ENCODE data around the gene EIF3M. TPM values are rescaled to one million over a fixed set of nuclear protein-coding genes. Genes with fewer than 3 reads are reported as not detected.

Gene EIF3M
- total RNA-seq, 4 donors from 2014 or later, result 207 to 584 (median 432) TPM

- intact Hi-C loops (cut with DNase I), result no loop called here
- H3K4me3 ChIP-seq, result no peak overlapping the region
- no peaks in the 10 kb centered on the region for H3K4me1 ChIP-seq
- H3K27me3 ChIP-seq, result peaks cover 0 to 6% (median 0%) of the 10 kb centered on the region in 4 donors
- no peaks in the 10 kb centered on the region for H3K9me3 ChIP-seq
- H3K27ac ChIP-seq, result no peak overlapping the region
- H3K36me3 ChIP-seq, result no peaks in the 10 kb centered on the region
- 85 to 92% methylated on average over 7 of the region's 7 CpGs for WGBS, 2 donors
- no peak for DNase-seq
- TF ChIP-seq CTCF (IDR thresholded peaks at IDR 0.05) (no peak), POLR2A (IDR thresholded peaks at IDR 0.05) (no peak)
These were observed 27.7 kb upstream of the EIF3M start for GRCh38 chr11:32555895-32556294.

GRCh38 chr11:32561835-32562234 is 21.8 kb upstream of the EIF3M start:
- Histone ChIP-seq H3K4me3 (no peak overlapping the region), H3K9me3 (no peaks in the 10 kb centered on the region), H3K27ac (no peak overlapping the region), H3K27me3 (no peaks in the 10 kb centered on the region), H3K36me3 (no peaks in the 10 kb centered on the region), H3K4me1 (no peaks in the 10 kb centered on the region)
- WGBS, 2 donors, result 86 to 87% methylated on average over 11 of the region's 11 CpGs
- TF ChIP-seq POLR2A (IDR thresholded peaks at IDR 0.05) (no peak), CTCF (IDR thresholded peaks at IDR 0.05) (no peak)
- no peak for DNase-seq
- intact Hi-C loops (cut with DNase I), result no loop called here

DNA sequence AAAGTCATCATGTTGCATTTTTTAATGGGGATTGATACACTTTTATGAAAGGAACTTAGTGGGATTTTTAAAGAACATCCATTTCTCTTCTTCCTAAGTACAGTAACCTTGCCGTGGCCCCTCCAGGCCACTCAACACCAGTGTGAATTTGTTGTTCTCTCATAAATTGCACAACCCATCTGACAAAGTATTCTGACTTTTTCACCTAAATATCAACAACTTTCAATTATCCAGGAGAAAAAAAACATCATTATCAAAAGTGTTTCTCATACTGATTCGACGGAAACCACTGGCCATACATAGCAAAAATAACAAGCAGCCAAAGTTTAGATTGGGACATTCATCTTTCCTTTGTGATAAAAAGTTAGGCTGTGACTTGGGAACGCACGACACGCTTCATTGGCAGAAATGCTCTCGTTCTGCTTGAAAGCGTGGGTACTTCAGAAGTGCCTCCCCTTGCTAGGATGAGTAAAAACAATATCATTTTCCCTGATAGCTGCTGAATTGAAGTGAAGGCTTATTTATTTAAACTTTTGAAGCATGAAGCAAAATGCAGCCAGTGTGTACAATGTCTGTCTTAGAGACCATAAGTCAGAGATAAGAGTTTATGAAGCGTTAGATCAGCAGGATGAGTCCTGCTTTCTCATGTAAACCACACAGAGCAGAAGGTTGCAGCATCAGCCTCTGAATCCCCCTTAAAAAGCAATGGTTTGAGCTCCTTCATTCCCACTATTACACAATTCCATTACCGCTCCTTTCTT is 20.6 kb upstream of the EIF3M start:
- Histone ChIP-seq H3K4me3 (no peak overlapping the region), H3K9me3 (no peaks in the 10 kb centered on the region), H3K27me3 (no peaks in the 10 kb centered on the region), H3K36me3 (no peaks in the 10 kb centered on the region), H3K27ac (no peak overlapping the region), H3K4me1 (no peaks in the 10 kb centered on the region)
- intact Hi-C loops (cut with DNase I), result no loop called here
- WGBS, 2 donors, result 47 to 52% methylated on average over 10 of the region's 10 CpGs
- no peak for TF ChIP-seq CTCF (IDR thresholded peaks at IDR 0.05)
- no peak for TF ChIP-seq POLR2A (IDR thresholded peaks at IDR 0.05)
- DNase-seq, result no peak

GRCh38 chr11:32563600-32563959 is 20.1 kb upstream of the EIF3M start:
- intact Hi-C loops (cut with DNase I), result no loop called here
- H3K36me3 ChIP-seq, result no peaks in the 10 kb centered on the region
- H3K4me3 ChIP-seq, result no peak overlapping the region
- DNase-seq, result no peak
- no peaks in the 10 kb centered on the region for H3K9me3 ChIP-seq
- peaks cover 0 to 4% (median 0%) of the 10 kb centered on the region in 4 donors for H3K27me3 ChIP-seq
- TF ChIP-seq POLR2A (IDR thresholded peaks at IDR 0.05) (no peak), CTCF (IDR thresholded peaks at IDR 0.05) (no peak)
- 70 to 88% methylated on average over 3 of the region's 3 CpGs for WGBS, 2 donors
- no peaks in the 10 kb centered on the region for H3K4me1 ChIP-seq
- no peak overlapping the region for H3K27ac ChIP-seq

DNA sequence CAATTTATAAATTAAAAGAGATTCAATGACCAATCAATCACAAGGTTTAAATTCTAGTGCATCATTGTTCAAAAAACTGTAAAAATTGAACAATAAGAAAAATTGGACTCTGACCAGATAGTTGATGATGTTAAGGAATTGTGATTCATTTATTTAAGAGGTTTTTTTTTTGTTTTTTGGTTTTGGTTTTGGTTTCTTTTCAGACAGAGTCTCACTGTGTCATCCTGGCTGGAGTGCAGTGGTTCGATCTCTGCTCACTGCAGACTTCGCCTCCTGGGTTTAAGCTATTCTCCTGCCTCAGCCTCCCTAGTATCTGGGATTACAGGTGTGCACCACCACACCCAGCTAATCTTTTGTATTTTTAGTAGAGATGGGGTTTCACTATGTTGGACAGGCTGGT is 17.1 kb upstream of the EIF3M start:
- H3K36me3 ChIP-seq, result no peaks in the 10 kb centered on the region
- H3K4me1 ChIP-seq, result no peaks in the 10 kb centered on the region
- 70 to 81% methylated on average over 2 of the region's 2 CpGs for WGBS, 2 donors
- peaks cover 0 to 16% (median 0%) of the 10 kb centered on the region in 4 donors for H3K27me3 ChIP-seq
- no peak overlapping the region for H3K4me3 ChIP-seq
- no peak for DNase-seq
- no peaks in the 10 kb centered on the region for H3K9me3 ChIP-seq
- intact Hi-C loops (cut with DNase I), result no loop called here
- TF ChIP-seq POLR2A (IDR thresholded peaks at IDR 0.05), result no peak
- TF ChIP-seq CTCF (IDR thresholded peaks at IDR 0.05), result no peak
- no peak overlapping the region for H3K27ac ChIP-seq

All from esophagus squamous epithelium (tissue), 5 donors.